ENCODE measurements around the gene EPB42.

DNA sequence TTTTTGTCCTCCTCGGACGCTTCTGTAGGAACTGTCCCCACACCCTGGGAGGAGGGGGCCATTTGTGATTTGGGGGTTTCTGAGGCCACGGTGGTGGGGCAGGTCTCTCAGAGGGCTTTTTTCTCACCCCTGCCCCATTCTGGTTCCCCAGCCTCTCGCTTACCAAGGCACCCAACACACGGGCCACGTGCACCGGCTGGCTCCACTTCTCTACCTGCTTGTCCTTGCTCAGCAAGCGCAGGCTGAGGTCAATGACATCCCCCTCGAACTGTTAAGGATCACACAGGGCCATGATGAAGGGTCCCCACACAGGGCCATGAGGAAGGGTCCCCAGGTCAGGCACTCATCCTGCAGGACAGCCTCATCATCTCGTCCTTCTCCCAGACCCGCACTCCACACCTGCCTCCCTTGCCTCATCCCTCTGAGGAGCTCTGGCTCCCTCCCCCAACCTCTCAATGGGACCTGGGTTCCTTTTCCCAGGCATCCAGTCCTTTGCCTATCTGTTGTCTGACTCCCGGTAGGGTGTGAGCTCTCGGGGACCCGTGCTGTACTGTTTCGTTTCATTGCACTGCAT lies 10.6 kb downstream of the EPB42 start:
- TF ChIP-seq, protein P1, sequence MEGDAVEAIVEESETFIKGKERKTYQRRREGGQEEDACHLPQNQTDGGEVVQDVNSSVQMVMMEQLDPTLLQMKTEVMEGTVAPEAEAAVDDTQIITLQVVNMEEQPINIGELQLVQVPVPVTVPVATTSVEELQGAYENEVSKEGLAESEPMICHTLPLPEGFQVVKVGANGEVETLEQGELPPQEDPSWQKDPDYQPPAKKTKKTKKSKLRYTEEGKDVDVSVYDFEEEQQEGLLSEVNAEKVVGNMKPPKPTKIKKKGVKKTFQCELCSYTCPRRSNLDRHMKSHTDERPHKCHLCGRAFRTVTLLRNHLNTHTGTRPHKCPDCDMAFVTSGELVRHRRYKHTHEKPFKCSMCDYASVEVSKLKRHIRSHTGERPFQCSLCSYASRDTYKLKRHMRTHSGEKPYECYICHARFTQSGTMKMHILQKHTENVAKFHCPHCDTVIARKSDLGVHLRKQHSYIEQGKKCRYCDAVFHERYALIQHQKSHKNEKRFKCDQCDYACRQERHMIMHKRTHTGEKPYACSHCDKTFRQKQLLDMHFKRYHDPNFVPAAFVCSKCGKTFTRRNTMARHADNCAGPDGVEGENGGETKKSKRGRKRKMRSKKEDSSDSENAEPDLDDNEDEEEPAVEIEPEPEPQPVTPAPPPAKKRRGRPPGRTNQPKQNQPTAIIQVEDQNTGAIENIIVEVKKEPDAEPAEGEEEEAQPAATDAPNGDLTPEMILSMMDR (IDR thresholded peaks at IDR 0.05), result no peak
- TF ChIP-seq POLR2AphosphoS5 (IDR thresholded peaks at IDR 0.05; ENCODE audit: low read depth, low read length), result no peak
